ENCODE measurements around the gene SPHK2.

Gene SPHK2

DNA sequence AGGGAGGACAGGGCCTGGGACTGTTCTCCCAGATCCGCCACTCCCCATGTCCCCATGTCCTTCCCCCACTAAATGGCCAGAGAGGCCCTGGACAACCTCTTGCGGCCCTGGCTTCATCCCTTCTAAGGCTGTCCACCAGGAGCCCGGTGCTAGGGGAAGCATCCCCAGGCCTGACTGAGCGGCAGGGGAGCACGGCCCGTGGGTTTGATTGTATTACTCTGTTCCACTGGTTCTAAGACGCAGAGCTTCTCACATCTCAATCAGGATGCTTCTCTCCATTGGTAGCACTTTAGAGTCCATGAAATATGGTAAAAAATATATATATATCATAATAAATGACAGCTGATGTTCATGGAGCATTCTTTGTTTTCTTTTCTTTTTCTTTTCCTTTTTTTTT, 11.9 kb upstream of the SPHK2 start:
- no peaks in the 10 kb centered on the region for H3K36me3 Mint-ChIP-seq (ENCODE audit: low read depth)
- TF ChIP-seq, protein P1, sequence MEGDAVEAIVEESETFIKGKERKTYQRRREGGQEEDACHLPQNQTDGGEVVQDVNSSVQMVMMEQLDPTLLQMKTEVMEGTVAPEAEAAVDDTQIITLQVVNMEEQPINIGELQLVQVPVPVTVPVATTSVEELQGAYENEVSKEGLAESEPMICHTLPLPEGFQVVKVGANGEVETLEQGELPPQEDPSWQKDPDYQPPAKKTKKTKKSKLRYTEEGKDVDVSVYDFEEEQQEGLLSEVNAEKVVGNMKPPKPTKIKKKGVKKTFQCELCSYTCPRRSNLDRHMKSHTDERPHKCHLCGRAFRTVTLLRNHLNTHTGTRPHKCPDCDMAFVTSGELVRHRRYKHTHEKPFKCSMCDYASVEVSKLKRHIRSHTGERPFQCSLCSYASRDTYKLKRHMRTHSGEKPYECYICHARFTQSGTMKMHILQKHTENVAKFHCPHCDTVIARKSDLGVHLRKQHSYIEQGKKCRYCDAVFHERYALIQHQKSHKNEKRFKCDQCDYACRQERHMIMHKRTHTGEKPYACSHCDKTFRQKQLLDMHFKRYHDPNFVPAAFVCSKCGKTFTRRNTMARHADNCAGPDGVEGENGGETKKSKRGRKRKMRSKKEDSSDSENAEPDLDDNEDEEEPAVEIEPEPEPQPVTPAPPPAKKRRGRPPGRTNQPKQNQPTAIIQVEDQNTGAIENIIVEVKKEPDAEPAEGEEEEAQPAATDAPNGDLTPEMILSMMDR (IDR thresholded peaks at IDR 0.05; ENCODE audit: unreplicated experiment in 3 of 3): no peak
- H3K27me3 Mint-ChIP-seq (ENCODE audit: low read depth): no peaks in the 10 kb centered on the region
- H3K27ac Mint-ChIP-seq: no peak overlapping the region
- H3K4me3 Mint-ChIP-seq: no peak overlapping the region
- H3K4me1 Mint-ChIP-seq: no peaks in the 10 kb centered on the region
- no peaks in the 10 kb centered on the region for H3K9me3 Mint-ChIP-seq

DNA sequence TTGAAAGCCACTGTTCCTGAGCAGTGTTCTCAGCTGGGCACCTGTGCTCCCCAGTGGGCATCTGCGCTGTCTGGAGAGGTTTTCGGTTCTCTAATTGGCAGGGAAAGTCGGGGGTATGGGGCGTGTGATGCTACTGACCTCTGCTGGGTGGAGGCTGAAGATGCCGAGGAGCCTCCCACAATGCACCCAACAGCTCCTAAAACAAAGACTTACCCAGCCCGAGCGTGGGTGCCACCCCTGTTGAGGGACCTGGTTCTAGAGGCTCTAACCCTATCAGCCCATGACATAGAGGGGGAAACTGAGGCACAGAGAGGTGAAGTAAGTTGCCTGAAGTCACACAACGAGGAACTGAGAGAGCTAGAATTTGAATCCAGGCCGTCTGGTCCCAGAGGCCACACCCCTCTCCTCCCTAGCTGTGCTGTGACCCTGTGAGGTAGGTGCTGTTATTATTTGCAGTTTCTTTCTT, 10.5 kb upstream of the SPHK2 start:
- Mint-ChIP-seq H3K4me3 (no peak overlapping the region), H3K36me3 (ENCODE audit: low read depth) (peaks cover 4% of the 10 kb centered on the region), H3K4me1 (no peaks in the 10 kb centered on the region), H3K27ac (no peak overlapping the region), H3K27me3 (ENCODE audit: low read depth) (peaks cover under 1% of the 10 kb centered on the region), H3K9me3 (no peaks in the 10 kb centered on the region)
- TF ChIP-seq, protein P1 (IDR thresholded peaks at IDR 0.05; ENCODE audit: unreplicated experiment in 3 of 3): peak; percentile 22 to 32 (median 27)

DNA sequence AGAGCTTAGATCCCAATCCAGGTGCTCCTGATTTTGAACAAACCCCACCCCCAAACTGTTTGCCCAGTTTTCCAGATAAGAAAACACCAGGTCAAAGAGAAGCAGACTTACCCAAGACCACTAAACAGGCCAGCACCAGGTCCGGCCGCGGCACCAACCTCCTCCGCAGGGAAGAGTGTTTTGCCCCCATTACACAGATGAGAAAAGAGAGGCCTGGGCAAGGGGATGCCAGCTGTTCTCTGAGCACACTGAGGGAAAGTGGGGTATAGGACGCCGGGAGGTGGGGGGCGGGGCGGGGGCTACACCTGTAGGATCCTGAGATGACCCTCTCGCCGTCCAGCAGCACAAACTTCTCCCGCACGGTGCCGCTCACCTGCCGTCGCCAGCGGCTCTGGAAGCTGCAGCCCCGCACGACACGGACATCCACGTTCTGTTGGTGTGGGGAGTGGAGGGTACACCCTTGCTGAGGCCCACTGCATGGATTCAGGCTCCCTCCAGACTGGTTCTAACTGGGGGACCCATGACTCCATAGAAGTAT, 9.7 kb upstream of the SPHK2 start:
- Mint-ChIP-seq H3K27ac (no peak overlapping the region), H3K27me3 (ENCODE audit: low read depth) (peaks cover 3% of the 10 kb centered on the region), H3K9me3 (no peaks in the 10 kb centered on the region), H3K36me3 (ENCODE audit: low read depth) (peaks cover 6% of the 10 kb centered on the region), H3K4me1 (no peaks in the 10 kb centered on the region), H3K4me3 (no peak overlapping the region)
- TF ChIP-seq, protein P1 (IDR thresholded peaks at IDR 0.05; ENCODE audit: unreplicated experiment in 3 of 3): no peak

DNA sequence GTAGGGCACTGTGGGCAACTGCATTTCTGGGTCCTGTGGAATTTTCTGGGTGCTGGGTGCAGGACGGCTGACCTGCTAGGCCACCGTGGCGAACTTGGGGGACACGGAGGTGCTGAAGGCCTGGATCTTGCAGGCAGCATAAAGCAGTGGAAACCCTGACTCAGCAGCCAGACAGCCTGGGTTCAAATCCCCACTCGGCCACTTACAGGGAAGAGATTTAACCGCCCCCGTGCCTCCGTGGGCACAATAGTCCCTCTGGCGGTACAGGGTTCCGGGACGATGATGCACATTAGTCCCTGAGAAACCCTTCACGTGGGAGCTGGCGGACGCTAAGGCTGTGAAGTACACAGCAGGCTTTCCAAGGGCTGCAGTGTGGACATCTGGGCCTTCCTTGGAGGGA, 7.4 kb upstream of the SPHK2 start:
- TF ChIP-seq, protein P1 (IDR thresholded peaks at IDR 0.05; ENCODE audit: unreplicated experiment in 3 of 3): no peak
- H3K36me3 Mint-ChIP-seq (ENCODE audit: low read depth): peaks cover 20% of the 10 kb centered on the region
- peaks cover 8% of the 10 kb centered on the region for H3K4me1 Mint-ChIP-seq
- H3K4me3 Mint-ChIP-seq: no peak overlapping the region
- H3K27me3 Mint-ChIP-seq (ENCODE audit: low read depth): peaks cover 3% of the 10 kb centered on the region
- H3K9me3 Mint-ChIP-seq: no peaks in the 10 kb centered on the region
- no peak overlapping the region for H3K27ac Mint-ChIP-seq

DNA sequence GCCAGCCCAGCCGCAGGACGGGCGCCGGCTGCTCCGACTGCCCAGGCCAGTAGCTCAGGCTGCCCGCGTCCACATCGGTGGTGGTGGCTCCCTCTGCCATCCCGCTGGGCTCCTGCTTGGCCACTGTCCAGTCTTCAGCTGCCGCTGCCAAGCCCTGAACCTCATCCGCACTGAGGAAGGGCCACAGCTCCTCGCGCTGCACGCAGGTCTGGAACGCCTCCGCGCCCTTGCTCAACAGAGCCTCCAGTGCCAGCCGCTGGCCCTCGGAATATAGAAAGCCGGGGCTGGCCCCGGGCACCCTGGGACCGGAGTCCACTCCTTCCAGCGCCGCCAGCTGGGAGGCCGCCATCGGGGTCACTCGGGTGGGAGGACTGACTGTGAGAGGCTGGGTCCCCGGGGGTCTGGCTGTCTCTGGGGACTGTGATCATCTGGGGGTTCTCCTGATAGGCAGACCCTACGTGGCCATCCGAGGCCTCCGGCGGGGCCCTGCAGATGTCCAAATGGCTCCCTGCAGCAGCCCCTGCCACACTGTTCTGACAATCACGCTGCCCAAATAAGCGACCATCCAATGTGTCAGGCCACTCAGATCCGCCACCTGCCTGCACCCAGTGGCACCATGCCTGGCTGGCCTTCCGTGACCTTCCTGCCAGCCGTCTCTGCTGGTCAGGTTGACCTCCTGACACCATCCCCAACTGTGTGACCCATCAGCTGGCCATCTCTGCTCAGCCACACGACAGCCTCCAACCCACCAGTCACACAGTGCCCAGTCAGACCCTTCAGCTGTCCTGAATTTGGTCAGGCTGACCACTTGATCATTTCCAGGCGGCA, 6.1 kb upstream of the SPHK2 start:
- TF ChIP-seq, protein P1 (IDR thresholded peaks at IDR 0.05; ENCODE audit: unreplicated experiment in 3 of 3): no peak
- H3K36me3 Mint-ChIP-seq (ENCODE audit: low read depth): peaks cover 21% of the 10 kb centered on the region
- H3K27me3 Mint-ChIP-seq (ENCODE audit: low read depth): peaks cover 3% of the 10 kb centered on the region
- no peaks in the 10 kb centered on the region for H3K9me3 Mint-ChIP-seq
- H3K4me3 Mint-ChIP-seq: no peak overlapping the region
- peak overlapping the region in 1 of 3 experiments; percentile 53 for H3K27ac Mint-ChIP-seq
- H3K4me1 Mint-ChIP-seq: peaks cover 18% of the 10 kb centered on the region
